Measurements from ENCODE around the gene UTP14C. TPM values are rescaled to one million over a fixed set of nuclear protein-coding genes. Genes with fewer than 3 reads are reported as not detected.

UTP14C gene
- total RNA-seq, 1 donor from 2014 or later = 20.6 TPM

DNA sequence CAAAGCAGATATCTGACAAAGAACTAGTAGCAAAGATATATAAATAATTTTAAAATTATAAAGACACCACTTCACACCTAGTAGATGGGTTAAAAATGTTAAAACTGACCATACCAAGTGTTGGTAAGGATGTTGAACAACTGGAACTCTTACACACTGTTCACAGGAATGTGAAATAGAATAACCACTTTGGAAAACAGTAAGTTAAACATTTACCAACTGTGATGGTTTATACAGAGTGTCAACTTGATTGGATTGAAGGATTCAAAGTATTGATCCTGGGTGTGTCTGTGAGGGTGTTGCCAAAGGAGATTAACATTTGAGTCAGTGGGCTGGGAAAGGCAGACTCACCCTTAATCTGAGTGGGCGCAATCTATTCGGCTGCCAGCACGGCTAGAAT is 19.2 kb downstream of the UTP14C start:
- Histone ChIP-seq H3K9ac (ENCODE audit: low read length) (no peak overlapping the region), H3K36me3 (ENCODE audit: insufficient read depth, low read length) (no peaks in the 10 kb centered on the region), H3K4me3 (ENCODE audit: insufficient read depth, low read depth, low read length) (no peak overlapping the region), H3K27ac (ENCODE audit: low read depth, low read length) (no peak overlapping the region), H3K27me3 (ENCODE audit: insufficient read depth, low read length) (no peaks in the 10 kb centered on the region), H2AFZ (ENCODE audit: low read depth, low read length) (no peak overlapping the region), H4K20me1 (ENCODE audit: insufficient read depth, low read length) (peaks cover 5% of the 10 kb centered on the region), H3K4me1 (ENCODE audit: insufficient read depth, low read length) (no peaks in the 10 kb centered on the region), H3K4me2 (ENCODE audit: low read length) (no peak overlapping the region), H3K9me3 (ENCODE audit: insufficient read depth, low read depth, low read length) (no peaks in the 10 kb centered on the region), H3K79me2 (ENCODE audit: insufficient read depth, low read length) (no peaks in the 10 kb centered on the region)
- H3K9me3 Mint-ChIP-seq (ENCODE audit: unreplicated experiment) = no peaks in the 10 kb centered on the region
- FAIRE-seq (no peak), DNase-seq (ENCODE audit: low read depth) (no peak)
- H3K36me3 Mint-ChIP-seq (ENCODE audit: low read depth, unreplicated experiment) = no peaks in the 10 kb centered on the region
- no peaks in the 10 kb centered on the region for H3K4me1 Mint-ChIP-seq (ENCODE audit: low read depth, unreplicated experiment)
- no peak overlapping the region for H3K4me3 Mint-ChIP-seq (ENCODE audit: unreplicated experiment)
- no peaks in the 10 kb centered on the region for H3K27me3 Mint-ChIP-seq (ENCODE audit: low read depth, unreplicated experiment)
- TF ChIP-seq, protein P1, sequence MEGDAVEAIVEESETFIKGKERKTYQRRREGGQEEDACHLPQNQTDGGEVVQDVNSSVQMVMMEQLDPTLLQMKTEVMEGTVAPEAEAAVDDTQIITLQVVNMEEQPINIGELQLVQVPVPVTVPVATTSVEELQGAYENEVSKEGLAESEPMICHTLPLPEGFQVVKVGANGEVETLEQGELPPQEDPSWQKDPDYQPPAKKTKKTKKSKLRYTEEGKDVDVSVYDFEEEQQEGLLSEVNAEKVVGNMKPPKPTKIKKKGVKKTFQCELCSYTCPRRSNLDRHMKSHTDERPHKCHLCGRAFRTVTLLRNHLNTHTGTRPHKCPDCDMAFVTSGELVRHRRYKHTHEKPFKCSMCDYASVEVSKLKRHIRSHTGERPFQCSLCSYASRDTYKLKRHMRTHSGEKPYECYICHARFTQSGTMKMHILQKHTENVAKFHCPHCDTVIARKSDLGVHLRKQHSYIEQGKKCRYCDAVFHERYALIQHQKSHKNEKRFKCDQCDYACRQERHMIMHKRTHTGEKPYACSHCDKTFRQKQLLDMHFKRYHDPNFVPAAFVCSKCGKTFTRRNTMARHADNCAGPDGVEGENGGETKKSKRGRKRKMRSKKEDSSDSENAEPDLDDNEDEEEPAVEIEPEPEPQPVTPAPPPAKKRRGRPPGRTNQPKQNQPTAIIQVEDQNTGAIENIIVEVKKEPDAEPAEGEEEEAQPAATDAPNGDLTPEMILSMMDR (IDR thresholded peaks at IDR 0.05; ENCODE audit: insufficient read depth, low read depth, low read length) = no peak
- no peak for TF ChIP-seq EZH2 (IDR thresholded peaks at IDR 0.05; ENCODE audit: insufficient read depth, low read length)
- H3K27ac Mint-ChIP-seq (ENCODE audit: unreplicated experiment) = no peak overlapping the region

DNA sequence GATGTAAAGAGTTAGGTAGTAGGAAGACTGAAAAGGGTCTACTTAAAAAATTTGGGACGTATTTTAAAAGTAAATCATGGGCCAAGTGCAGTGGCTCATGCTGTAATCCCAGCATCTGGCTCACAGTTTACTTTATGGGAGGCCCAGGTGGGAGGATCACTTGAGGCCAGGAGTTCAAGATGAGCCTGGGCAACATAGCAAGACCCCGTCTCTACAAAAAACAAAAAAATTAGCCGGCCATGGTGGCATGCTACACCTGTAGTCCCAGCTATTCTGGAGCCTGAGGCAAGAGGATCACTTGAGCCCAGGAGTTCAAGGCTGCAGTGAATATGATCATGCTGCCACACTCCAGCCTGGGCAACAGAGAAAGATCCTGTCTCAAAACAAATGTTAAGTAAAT is 23.0 kb downstream of the UTP14C start:
- H3K79me2 ChIP-seq (ENCODE audit: insufficient read depth, low read length) = no peaks in the 10 kb centered on the region
- H3K27ac Mint-ChIP-seq (ENCODE audit: unreplicated experiment) = no peak overlapping the region
- H3K9ac ChIP-seq (ENCODE audit: low read length) = no peak overlapping the region
- H3K36me3 Mint-ChIP-seq (ENCODE audit: low read depth, unreplicated experiment) = no peaks in the 10 kb centered on the region
- TF ChIP-seq EZH2 (IDR thresholded peaks at IDR 0.05; ENCODE audit: insufficient read depth, low read length) = no peak
- TF ChIP-seq, protein P1 (IDR thresholded peaks at IDR 0.05; ENCODE audit: insufficient read depth, low read depth, low read length) = no peak
- H3K27me3 ChIP-seq (ENCODE audit: insufficient read depth, low read length) = no peaks in the 10 kb centered on the region
- H3K27me3 Mint-ChIP-seq (ENCODE audit: low read depth, unreplicated experiment) = no peaks in the 10 kb centered on the region
- no peak for FAIRE-seq
- no peak for DNase-seq (ENCODE audit: low read depth)
- H2AFZ ChIP-seq (ENCODE audit: low read depth, low read length) = no peak overlapping the region
- H3K4me2 ChIP-seq (ENCODE audit: low read length) = no peak overlapping the region
- H4K20me1 ChIP-seq (ENCODE audit: insufficient read depth, low read length) = no peaks in the 10 kb centered on the region
- no peaks in the 10 kb centered on the region for H3K36me3 ChIP-seq (ENCODE audit: insufficient read depth, low read length)
- no peaks in the 10 kb centered on the region for H3K9me3 ChIP-seq (ENCODE audit: insufficient read depth, low read depth, low read length)
- no peaks in the 10 kb centered on the region for H3K4me1 ChIP-seq (ENCODE audit: insufficient read depth, low read length)
- H3K4me3 Mint-ChIP-seq (ENCODE audit: unreplicated experiment) = no peak overlapping the region
- no peaks in the 10 kb centered on the region for H3K4me1 Mint-ChIP-seq (ENCODE audit: low read depth, unreplicated experiment)
- no peak overlapping the region for H3K4me3 ChIP-seq (ENCODE audit: insufficient read depth, low read depth, low read length)
- H3K9me3 Mint-ChIP-seq (ENCODE audit: unreplicated experiment) = peaks cover 3% of the 10 kb centered on the region
- no peak overlapping the region for H3K27ac ChIP-seq (ENCODE audit: low read depth, low read length)

DNA sequence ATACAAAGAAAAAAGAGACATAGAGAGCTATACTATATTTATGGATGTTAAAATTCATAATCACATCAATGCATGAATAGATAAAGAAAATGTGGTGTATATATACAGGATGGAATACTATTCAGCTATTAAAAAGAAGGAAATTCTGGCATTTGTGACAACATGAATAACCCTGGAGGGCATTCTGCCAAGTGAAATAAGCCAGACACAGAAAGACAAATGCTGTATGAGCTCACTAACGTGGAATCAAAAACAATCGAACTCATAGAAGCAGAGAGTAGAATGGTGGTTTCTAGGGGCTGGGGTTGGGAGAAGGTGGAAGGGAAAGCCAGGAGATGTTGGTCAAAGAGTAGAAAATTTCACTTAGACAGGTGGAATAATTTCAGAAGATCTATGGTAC is 24.0 kb downstream of the UTP14C start:
- H3K9ac ChIP-seq (ENCODE audit: low read length) = no peak overlapping the region
- Mint-ChIP-seq H3K36me3 (ENCODE audit: low read depth, unreplicated experiment) (no peaks in the 10 kb centered on the region), H3K9me3 (ENCODE audit: unreplicated experiment) (peaks cover 3% of the 10 kb centered on the region), H3K27ac (ENCODE audit: unreplicated experiment) (no peak overlapping the region), H3K4me1 (ENCODE audit: low read depth, unreplicated experiment) (no peaks in the 10 kb centered on the region), H3K4me3 (ENCODE audit: unreplicated experiment) (no peak overlapping the region), H3K27me3 (ENCODE audit: low read depth, unreplicated experiment) (no peaks in the 10 kb centered on the region)
- H3K27me3 ChIP-seq (ENCODE audit: insufficient read depth, low read length) = no peaks in the 10 kb centered on the region
- H3K4me2 ChIP-seq (ENCODE audit: low read length) = no peak overlapping the region
- no peaks in the 10 kb centered on the region for H3K36me3 ChIP-seq (ENCODE audit: insufficient read depth, low read length)
- H4K20me1 ChIP-seq (ENCODE audit: insufficient read depth, low read length) = no peaks in the 10 kb centered on the region
- no peaks in the 10 kb centered on the region for H3K4me1 ChIP-seq (ENCODE audit: insufficient read depth, low read length)
- H3K79me2 ChIP-seq (ENCODE audit: insufficient read depth, low read length) = no peaks in the 10 kb centered on the region
- DNase-seq (ENCODE audit: low read depth) (no peak), FAIRE-seq (no peak)
- no peak for TF ChIP-seq EZH2 (IDR thresholded peaks at IDR 0.05; ENCODE audit: insufficient read depth, low read length)
- TF ChIP-seq, protein P1 (IDR thresholded peaks at IDR 0.05; ENCODE audit: insufficient read depth, low read depth, low read length) = no peak
- H3K4me3 ChIP-seq (ENCODE audit: insufficient read depth, low read depth, low read length) = no peak overlapping the region
- H2AFZ ChIP-seq (ENCODE audit: low read depth, low read length) = no peak overlapping the region
- no peaks in the 10 kb centered on the region for H3K9me3 ChIP-seq (ENCODE audit: insufficient read depth, low read depth, low read length)
- H3K27ac ChIP-seq (ENCODE audit: low read depth, low read length) = no peak overlapping the region
